B cell (primary cell): ENCODE data around the gene NDUFA8. TPM values are rescaled to one million over a fixed set of nuclear protein-coding genes. Genes with fewer than 3 reads are reported as not detected.

Experiments
- ATAC-seq: fragments of 200-7000 bp; cut with Tn5 transposase; one replicate; pipeline ENCODE4 v1.10.0; 2021; ENCODE audit warnings: low read depth, mild to moderate bottlenecking, moderate number of reproducible peaks, moderate library complexity
- CTCF ChIA-PET: fragments of 350-600 bp; sonication (Branson Sonifier 250); formaldehyde crosslinking; loops from one replicate; lab custom pipeline; 2021; ENCODE audit warnings: antibody characterized with exemption, inconsistent platforms; lab: Charles Lee
- POLR2A ChIA-PET: fragments of 350-600 bp; sonication (Branson Sonifier 250); formaldehyde crosslinking; loops from one replicate; lab custom pipeline; 2021; ENCODE audit warnings: antibody characterized with exemption; lab: Charles Lee
- DNase-seq: peaks from one replicate; pipeline ENCODE4 v3.0.0; 2013
- H2AFZ ChIP-seq: 2 replicates; pipeline ENCODE4 v1.6.1; 2012; ENCODE audit warnings: mild to moderate bottlenecking, low read depth, low read length; ENCODE audit not compliant: insufficient read depth, poor library complexity, severe bottlenecking
- H3K27ac ChIP-seq, 2 donors: 1 replicate in 1 of 2; 2 replicates in 1 of 2; pipeline ENCODE4 v1.5.1; 2012 to 2013; ENCODE audit warnings: low read length in 2 of 2, mild to moderate bottlenecking in 2 of 2, moderate library complexity in 1 of 2
- H3K27me3 ChIP-seq, 4 experiments: fragments of 200-600 bp in 1 of 4; sonication (generic) in 1 of 4; replicated peaks in 1 of 4; 1 replicate in 2 of 4; 2 replicates in 2 of 4; pipeline versions ENCODE4 v1.6.1 to v1.7.0; 2013 to 2016; ENCODE audit warnings: low read length in 3 of 4, mild to moderate bottlenecking in 2 of 4, mixed read lengths in 1 of 4, moderate library complexity in 1 of 4; ENCODE audit not compliant: insufficient read depth in 4 of 4, control insufficient read depth in 3 of 4; ENCODE audit errors: control extremely low read depth in 1 of 4
- H3K36me3 ChIP-seq, 2 experiments: replicated peaks in 1 of 2; 1 replicate in 1 of 2; 2 replicates in 1 of 2; pipeline versions ENCODE4 v1.6.1 to v1.7.1; 2013; ENCODE audit warnings: low read length in 1 of 2; ENCODE audit not compliant: insufficient read depth in 2 of 2, control insufficient read depth in 1 of 2; ENCODE audit errors: control extremely low read depth in 1 of 2, extremely low read depth in 1 of 2
- H3K4me1 ChIP-seq, 2 donors: fragments of 200-600 bp in 1 of 2; sonication (generic) in 1 of 2; 1 replicate in 1 of 2; 2 replicates in 1 of 2; pipeline versions ENCODE4 v1.5.1 to v1.6.1; 2013 to 2017; ENCODE audit warnings: low read length in 2 of 2; ENCODE audit not compliant: control insufficient read depth in 2 of 2, insufficient read depth in 2 of 2
- H3K4me2 ChIP-seq: replicated peaks from 2 replicates; pipeline ENCODE3; 2012; ENCODE audit warnings: mild to moderate bottlenecking, low read depth, low read length; ENCODE audit not compliant: poor library complexity, severe bottlenecking
- H3K4me3 ChIP-seq, 5 experiments: fragments of 200-600 bp in 1 of 5; sonication (generic) in 1 of 5; 1 replicate in 3 of 5; 2 replicates in 2 of 5; pipeline versions ENCODE4 v1.5.1 to v1.7.0; 2011 to 2016; ENCODE audit warnings: low read length in 4 of 5, mild to moderate bottlenecking in 4 of 5, low read depth in 2 of 5, control low read depth in 1 of 5, moderate library complexity in 1 of 5; ENCODE audit not compliant: insufficient read depth in 1 of 5; ENCODE audit errors: control extremely low read depth in 1 of 5, extremely low read depth in 1 of 5
- H3K79me2 ChIP-seq: fragments of 200-600 bp; sonication (generic); one replicate; pipeline ENCODE4 v1.6.0; 2016; ENCODE audit warnings: low read length; ENCODE audit not compliant: control insufficient read depth, insufficient read depth
- H3K9ac ChIP-seq: fragments of 200-600 bp; sonication (generic); 2 replicates; pipeline ENCODE4 v1.6.1; 2017; ENCODE audit warnings: mild to moderate bottlenecking, low read length, moderate library complexity
- H3K9me3 ChIP-seq, 3 donors: one replicate each; pipeline versions ENCODE4 v1.6.1 to v1.7.1; 2013; ENCODE audit warnings: low read length in 2 of 3; ENCODE audit not compliant: control insufficient read depth in 2 of 3, insufficient read depth in 1 of 3; ENCODE audit errors: control extremely low read depth in 1 of 3
- H4K20me1 ChIP-seq: 2 replicates; pipeline ENCODE4 v1.6.0; 2012; ENCODE audit warnings: mild to moderate bottlenecking, low read length; ENCODE audit not compliant: insufficient read depth, control insufficient read depth, poor library complexity, severe bottlenecking
- H3K27ac Mint-ChIP-seq: one replicate; pipeline ENCODE4 v1.8.0; 2021; ENCODE audit warnings: mixed read lengths
- H3K27me3 Mint-ChIP-seq: one replicate; pipeline ENCODE4 v1.8.0; 2021; ENCODE audit warnings: mixed read lengths
- H3K4me1 Mint-ChIP-seq: one replicate; pipeline ENCODE4 v1.8.0; 2021; ENCODE audit warnings: mixed read lengths
- H3K4me3 Mint-ChIP-seq: one replicate; pipeline ENCODE4 v1.8.0; 2021; ENCODE audit warnings: mixed read lengths
- H3K9me3 Mint-ChIP-seq: one replicate; pipeline ENCODE4 v1.8.0; 2022; ENCODE audit warnings: mixed read lengths; ENCODE audit not compliant: insufficient read depth
- CTCF ChIP-seq: fragments of 200-600 bp; IDR thresholded peaks from one replicate; pipeline ENCODE4 v1.8.0; 2022; ENCODE audit warnings: antibody characterized with exemption, mild to moderate bottlenecking
- EZH2 ChIP-seq: IDR thresholded peaks from 2 replicates; pipeline ENCODE4 v1.6.1; 2012; ENCODE audit warnings: borderline replicate concordance, low read depth, mild to moderate bottlenecking, moderate library complexity, low read length; ENCODE audit not compliant: insufficient read depth, poor library complexity, severe bottlenecking
- WGBS: methylation state at CpG from one replicate; pipeline ENCODE4 v1.1.5; 2013; ENCODE audit warnings: missing lambda C conversion rate; ENCODE audit not compliant: insufficient coverage; 5-methylcytosine and 5-hydroxymethylcytosine counted together
- intact Hi-C: fragments of 100-400 bp; cut with micrococcal nuclease; formaldehyde crosslinking; loops from one replicate; pipeline ENCODE4 v1.10.0; 2022
- polyA plus RNA-seq: library from polyadenylated mRNA; depleted of rRNA; stranded (reverse); fragments of >200 nt; gene quantifications from 2 replicates; pipeline ENCODE4 v1.2.3, GENCODE V29; 2012
- total RNA-seq, 2 donors: library from RNA; stranded (reverse); fragments of 120-200 nt in 1 of 2; gene quantifications; 1 replicate in 1 of 2; 2 replicates in 1 of 2; pipeline versions ENCODE4 v1.2.3 to v1.2.4, GENCODE V29; 2013 to 2022

NDUFA8 gene
- total and polyA plus RNA-seq, 2 donors (not counting 1 experiment from before 2014, with no cell fraction given): 10.6 to 15.7 TPM

- ATAC-seq (no peak), DNase-seq (no peak)
- no peaks in the 10 kb centered on the region for H3K79me2 ChIP-seq
- H3K27me3 Mint-ChIP-seq: peaks cover 55% of the 10 kb centered on the region
- no peak overlapping the region for H3K4me2 ChIP-seq
- POLR2A ChIA-PET: no interaction called here
- H3K4me1 ChIP-seq: no peaks in the 10 kb centered on the region
- CTCF ChIA-PET: no interaction called here
- H3K27ac Mint-ChIP-seq: no peak overlapping the region
- H3K4me3 ChIP-seq: no peak overlapping the region
- H4K20me1 ChIP-seq: no peaks in the 10 kb centered on the region
- intact Hi-C loops: no loop called here
- H3K27me3 ChIP-seq: peaks cover 0 to 28% (median 10%) of the 10 kb centered on the region in 4 experiments
- no peak overlapping the region for H3K4me3 Mint-ChIP-seq
- H3K9me3 Mint-ChIP-seq: no peaks in the 10 kb centered on the region
- peaks cover 0 to 3% (median 0%) of the 10 kb centered on the region in 3 donors for H3K9me3 ChIP-seq
- 95% methylated on average over 7 of the region's 7 CpGs for WGBS
- H3K36me3 ChIP-seq: no peaks in the 10 kb centered on the region
- H3K9ac ChIP-seq: no peak overlapping the region
- no peak overlapping the region for H2AFZ ChIP-seq
- TF ChIP-seq EZH2 (no peak), CTCF (no peak)
- no peaks in the 10 kb centered on the region for H3K4me1 Mint-ChIP-seq
- H3K27ac ChIP-seq: no peak overlapping the region
These were observed 12.6 kb upstream of the NDUFA8 start for GRCh38 chr9:122172131-122172530.

GRCh38 chr9:122168356-122168755 lies 8.8 kb upstream of the NDUFA8 start:
- H3K4me3 Mint-ChIP-seq: no peak overlapping the region
- no peaks in the 10 kb centered on the region for H3K36me3 ChIP-seq
- H3K27me3 ChIP-seq: peaks cover 0 to 28% (median 6%) of the 10 kb centered on the region in 4 experiments
- peaks cover 57% of the 10 kb centered on the region for H3K27me3 Mint-ChIP-seq
- ATAC-seq (no peak), DNase-seq (no peak)
- ChIA-PET POLR2A (no interaction called here), CTCF (interaction anchor here (0.8 kb wide), 1 partner anchor 16 kb away, joined by 3 read pairs; no protein-coding TSS in a partner anchor)
- H3K9ac ChIP-seq: no peak overlapping the region
- whole genome bisulfite sequencing: no CpG with 5 or more reads among the region's 3 CpGs
- no peak overlapping the region for H3K4me3 ChIP-seq
- H2AFZ ChIP-seq: no peak overlapping the region
- H3K27ac Mint-ChIP-seq: no peak overlapping the region
- intact Hi-C loops: no loop called here
- TF ChIP-seq CTCF (no peak), EZH2 (no peak)
- peaks cover 0 to 3% (median 0%) of the 10 kb centered on the region in 3 donors for H3K9me3 ChIP-seq
- H3K4me2 ChIP-seq: no peak overlapping the region
- no peaks in the 10 kb centered on the region for H3K79me2 ChIP-seq
- H4K20me1 ChIP-seq: no peaks in the 10 kb centered on the region
- no peaks in the 10 kb centered on the region for H3K4me1 Mint-ChIP-seq
- H3K9me3 Mint-ChIP-seq: no peaks in the 10 kb centered on the region
- no peak overlapping the region for H3K27ac ChIP-seq
- H3K4me1 ChIP-seq: no peaks in the 10 kb centered on the region
